ENCODE data around the gene GRIK1.

Gene GRIK1

DNA sequence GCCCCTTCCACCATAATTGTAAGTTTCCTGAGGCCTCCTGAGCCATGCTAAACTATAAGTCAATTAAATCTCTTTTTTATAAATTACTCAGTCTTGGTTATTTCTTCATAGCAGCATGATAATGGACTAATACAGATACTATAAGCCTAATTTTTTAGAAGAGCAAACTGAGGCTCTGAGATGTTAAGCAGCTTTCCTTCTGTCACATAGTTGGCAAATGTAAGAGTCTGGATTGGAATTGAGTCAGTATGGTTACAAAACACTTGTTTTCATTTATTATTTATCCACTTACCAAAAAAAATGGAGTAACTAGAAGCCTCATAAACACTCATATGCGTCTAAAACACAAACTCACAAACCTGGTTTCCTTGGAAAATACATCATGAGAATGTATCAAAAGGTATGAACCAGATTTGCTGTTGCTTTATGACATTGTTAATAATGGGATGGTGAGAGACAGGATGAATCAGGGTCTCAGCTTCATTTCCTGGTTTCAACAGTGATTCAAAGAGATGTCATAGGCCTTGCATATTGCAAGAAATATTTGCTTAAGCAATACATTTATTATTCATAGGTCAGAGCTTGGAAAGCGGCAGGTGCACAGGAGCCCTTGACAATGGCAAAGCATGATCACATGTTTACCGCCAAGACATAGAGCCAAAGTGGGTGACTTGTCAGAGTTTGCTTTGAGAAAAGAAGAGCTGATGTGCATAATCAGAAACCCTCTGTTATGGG lies 221.5 kb downstream of the GRIK1 start (continued):
- TF ChIP-seq KLF1 (tag by site-specific recombination; IDR thresholded peaks at IDR 0.05) = no peak
- no peak for TF ChIP-seq ZNF146 (tag by site-specific recombination; IDR thresholded peaks at IDR 0.05)
- no peak for TF ChIP-seq ZNF555 (tag by site-specific recombination; conservative IDR thresholded peaks at IDR 0.05)
- no peak for TF ChIP-seq ZNF768 (tag by site-specific recombination; IDR thresholded peaks at IDR 0.05)
- TF ChIP-seq ZNF747 (tag by site-specific recombination; IDR thresholded peaks at IDR 0.05) = no peak
- no peak for TF ChIP-seq ZNF785 (tag by site-specific recombination; IDR thresholded peaks at IDR 0.05)

DNA sequence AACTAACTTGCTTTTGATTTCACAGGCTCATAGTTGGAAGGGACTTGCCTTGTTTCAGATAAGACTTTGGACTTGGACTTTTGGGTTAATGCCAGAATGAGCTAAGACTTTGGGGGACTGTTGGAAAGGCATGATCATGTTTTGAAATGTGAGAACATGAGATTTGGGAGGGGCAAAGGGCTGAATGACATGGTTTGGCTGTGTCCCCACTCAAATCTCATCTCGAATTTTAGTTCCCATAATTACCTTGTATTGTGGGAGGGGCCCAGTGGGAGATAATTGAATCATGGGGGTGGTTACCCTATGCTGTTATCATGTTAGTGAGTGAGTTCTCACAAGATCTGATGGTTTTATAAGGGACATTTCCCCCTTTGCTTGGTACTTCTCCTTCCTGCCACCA lies 222.1 kb downstream of the GRIK1 start:
- ChIA-PET POLR2A (no interaction called here), CTCF (no interaction called here)
- H3K9me3 ChIP-seq (ENCODE audit: control insufficient read depth, insufficient read depth, low read depth, low read length) = no peaks in the 10 kb centered on the region
- H3K4me1 ChIP-seq (ENCODE audit: control insufficient read depth, insufficient read depth, low read length) = no peaks in the 10 kb centered on the region
- TF ChIP-seq, protein P1, sequence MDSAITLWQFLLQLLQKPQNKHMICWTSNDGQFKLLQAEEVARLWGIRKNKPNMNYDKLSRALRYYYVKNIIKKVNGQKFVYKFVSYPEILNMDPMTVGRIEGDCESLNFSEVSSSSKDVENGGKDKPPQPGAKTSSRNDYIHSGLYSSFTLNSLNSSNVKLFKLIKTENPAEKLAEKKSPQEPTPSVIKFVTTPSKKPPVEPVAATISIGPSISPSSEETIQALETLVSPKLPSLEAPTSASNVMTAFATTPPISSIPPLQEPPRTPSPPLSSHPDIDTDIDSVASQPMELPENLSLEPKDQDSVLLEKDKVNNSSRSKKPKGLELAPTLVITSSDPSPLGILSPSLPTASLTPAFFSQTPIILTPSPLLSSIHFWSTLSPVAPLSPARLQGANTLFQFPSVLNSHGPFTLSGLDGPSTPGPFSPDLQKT (IDR thresholded peaks at IDR 0.05; ENCODE audit: borderline replicate concordance, low read depth, low read length) = no peak
- TF ChIP-seq, protein P2, sequence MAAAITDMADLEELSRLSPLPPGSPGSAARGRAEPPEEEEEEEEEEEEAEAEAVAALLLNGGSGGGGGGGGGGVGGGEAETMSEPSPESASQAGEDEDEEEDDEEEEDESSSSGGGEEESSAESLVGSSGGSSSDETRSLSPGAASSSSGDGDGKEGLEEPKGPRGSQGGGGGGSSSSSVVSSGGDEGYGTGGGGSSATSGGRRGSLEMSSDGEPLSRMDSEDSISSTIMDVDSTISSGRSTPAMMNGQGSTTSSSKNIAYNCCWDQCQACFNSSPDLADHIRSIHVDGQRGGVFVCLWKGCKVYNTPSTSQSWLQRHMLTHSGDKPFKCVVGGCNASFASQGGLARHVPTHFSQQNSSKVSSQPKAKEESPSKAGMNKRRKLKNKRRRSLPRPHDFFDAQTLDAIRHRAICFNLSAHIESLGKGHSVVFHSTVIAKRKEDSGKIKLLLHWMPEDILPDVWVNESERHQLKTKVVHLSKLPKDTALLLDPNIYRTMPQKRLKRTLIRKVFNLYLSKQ (tag by site-specific recombination; IDR thresholded peaks at IDR 0.05; ENCODE audit: borderline replicate concordance) = no peak
- TF ChIP-seq KLF10 (tag by site-specific recombination; IDR thresholded peaks at IDR 0.05) = no peak
- no peak for TF ChIP-seq ZNF184 (tag by site-specific recombination; IDR thresholded peaks at IDR 0.05)
- TF ChIP-seq SCRT2 (tag by site-specific recombination; IDR thresholded peaks at IDR 0.05) = no peak
- H3K27ac ChIP-seq (ENCODE audit: extremely low read depth, low read depth, low read length) = no peak overlapping the region
- H3K36me3 ChIP-seq (ENCODE audit: control insufficient read depth in 2 of 2, insufficient read depth in 1 of 2, low read length in 2 of 2) = no peaks in the 10 kb centered on the region
- H3K4me3 ChIP-seq (ENCODE audit: low read depth, low read length) = no peak overlapping the region

DNA sequence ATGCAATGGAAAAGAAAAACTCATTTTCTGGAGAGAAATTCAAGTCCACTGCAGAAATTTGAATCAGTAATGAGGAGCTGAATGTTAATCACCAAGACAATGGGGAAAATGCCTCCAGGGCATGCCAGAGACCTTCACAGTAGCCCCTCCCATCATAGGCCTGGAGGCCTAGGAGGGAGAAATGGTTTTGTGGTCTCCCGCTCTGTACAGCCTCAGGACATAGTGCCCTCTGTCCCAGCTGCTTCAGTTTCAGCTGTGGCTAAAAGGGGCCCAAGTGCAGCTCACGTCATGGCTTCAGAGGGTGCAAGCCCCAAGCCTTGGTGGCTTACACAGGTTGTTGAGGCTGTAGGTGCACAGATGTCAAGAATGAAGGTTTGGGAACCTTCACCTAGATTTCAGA lies 223.0 kb downstream of the GRIK1 start:
- no peak for TF ChIP-seq ZNF664 (tag by site-specific recombination; IDR thresholded peaks at IDR 0.05)
- no peak for TF ChIP-seq YY2 (tag by site-specific recombination; IDR thresholded peaks at IDR 0.05)
- TF ChIP-seq ZNF585B (tag by site-specific recombination; IDR thresholded peaks at IDR 0.05) = peak; percentile 63
- TF ChIP-seq, protein P3, sequence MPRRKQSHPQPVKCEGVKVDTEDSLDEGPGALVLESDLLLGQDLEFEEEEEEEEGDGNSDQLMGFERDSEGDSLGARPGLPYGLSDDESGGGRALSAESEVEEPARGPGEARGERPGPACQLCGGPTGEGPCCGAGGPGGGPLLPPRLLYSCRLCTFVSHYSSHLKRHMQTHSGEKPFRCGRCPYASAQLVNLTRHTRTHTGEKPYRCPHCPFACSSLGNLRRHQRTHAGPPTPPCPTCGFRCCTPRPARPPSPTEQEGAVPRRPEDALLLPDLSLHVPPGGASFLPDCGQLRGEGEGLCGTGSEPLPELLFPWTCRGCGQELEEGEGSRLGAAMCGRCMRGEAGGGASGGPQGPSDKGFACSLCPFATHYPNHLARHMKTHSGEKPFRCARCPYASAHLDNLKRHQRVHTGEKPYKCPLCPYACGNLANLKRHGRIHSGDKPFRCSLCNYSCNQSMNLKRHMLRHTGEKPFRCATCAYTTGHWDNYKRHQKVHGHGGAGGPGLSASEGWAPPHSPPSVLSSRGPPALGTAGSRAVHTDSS (tag by site-specific recombination; IDR thresholded peaks at IDR 0.05) = no peak
- H3K4me1 ChIP-seq (ENCODE audit: control insufficient read depth, insufficient read depth, low read length) = no peaks in the 10 kb centered on the region
- ChIA-PET POLR2A (no interaction called here), CTCF (no interaction called here)
- no peak overlapping the region for H3K27ac ChIP-seq (ENCODE audit: extremely low read depth, low read depth, low read length)
- no peaks in the 10 kb centered on the region for H3K36me3 ChIP-seq (ENCODE audit: control insufficient read depth in 2 of 2, insufficient read depth in 1 of 2, low read length in 2 of 2)
- H3K4me3 ChIP-seq (ENCODE audit: low read depth, low read length) = no peak overlapping the region
- H3K9me3 ChIP-seq (ENCODE audit: control insufficient read depth, insufficient read depth, low read depth, low read length) = no peaks in the 10 kb centered on the region

DNA sequence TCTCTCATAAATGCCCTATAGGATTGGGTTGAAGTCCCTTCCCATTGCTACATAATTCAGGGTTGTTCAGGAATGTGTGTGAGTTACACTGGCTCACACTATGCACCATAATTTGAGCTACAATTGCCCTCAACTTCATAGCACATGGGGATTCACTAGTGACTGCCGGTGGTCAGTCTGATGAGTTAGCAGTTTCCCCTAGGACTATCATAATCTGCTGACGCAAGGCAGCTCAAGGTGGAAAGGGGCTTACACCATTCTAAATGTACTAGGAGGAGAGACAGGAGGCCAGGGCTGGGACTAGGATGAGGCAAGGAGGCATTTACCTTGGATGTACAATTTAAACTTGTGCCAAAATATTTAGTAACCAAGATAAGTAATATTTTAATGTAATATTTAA lies 224.7 kb downstream of the GRIK1 start:
- Histone ChIP-seq H3K36me3 (ENCODE audit: control insufficient read depth in 2 of 2, insufficient read depth in 1 of 2, low read length in 2 of 2) (no peaks in the 10 kb centered on the region), H3K9me3 (ENCODE audit: control insufficient read depth, insufficient read depth, low read depth, low read length) (no peaks in the 10 kb centered on the region), H3K27ac (ENCODE audit: extremely low read depth, low read depth, low read length) (no peak overlapping the region), H3K4me3 (ENCODE audit: low read depth, low read length) (no peak overlapping the region), H3K4me1 (ENCODE audit: control insufficient read depth, insufficient read depth, low read length) (no peaks in the 10 kb centered on the region)
- POLR2A ChIA-PET = no interaction called here
- CTCF ChIA-PET = interaction anchor here (0.6 kb wide), 1 partner anchor 226 kb away, joined by 3 read pairs; no protein-coding TSS in a partner anchor
- TF ChIP-seq ZNF292 (tag by site-specific recombination; IDR thresholded peaks at IDR 0.05; ENCODE audit: borderline replicate concordance, low read depth) (no peak), ZNF623 (tag by site-specific recombination; IDR thresholded peaks at IDR 0.05) (no peak), ZNF701 (tag by site-specific recombination; IDR thresholded peaks at IDR 0.05) (no peak), ZNF549 (tag by site-specific recombination; IDR thresholded peaks at IDR 0.05) (no peak), KLF9 (tag by site-specific recombination; IDR thresholded peaks at IDR 0.05; ENCODE audit: low read depth) (no peak), ZNF175 (tag by site-specific recombination; IDR thresholded peaks at IDR 0.05) (no peak), ZNF791 (tag by site-specific recombination; IDR thresholded peaks at IDR 0.05) (no peak), ZNF10 (tag by site-specific recombination; IDR thresholded peaks at IDR 0.05) (no peak), ZNF707 (tag by site-specific recombination; IDR thresholded peaks at IDR 0.05) (no peak), ZNF776 (tag by site-specific recombination; IDR thresholded peaks at IDR 0.05; ENCODE audit: borderline replicate concordance) (no peak), ZNF184 (tag by site-specific recombination; IDR thresholded peaks at IDR 0.05) (no peak), ZNF157 (tag by site-specific recombination; IDR thresholded peaks at IDR 0.05) (no peak)
- TF ChIP-seq, protein P4, sequence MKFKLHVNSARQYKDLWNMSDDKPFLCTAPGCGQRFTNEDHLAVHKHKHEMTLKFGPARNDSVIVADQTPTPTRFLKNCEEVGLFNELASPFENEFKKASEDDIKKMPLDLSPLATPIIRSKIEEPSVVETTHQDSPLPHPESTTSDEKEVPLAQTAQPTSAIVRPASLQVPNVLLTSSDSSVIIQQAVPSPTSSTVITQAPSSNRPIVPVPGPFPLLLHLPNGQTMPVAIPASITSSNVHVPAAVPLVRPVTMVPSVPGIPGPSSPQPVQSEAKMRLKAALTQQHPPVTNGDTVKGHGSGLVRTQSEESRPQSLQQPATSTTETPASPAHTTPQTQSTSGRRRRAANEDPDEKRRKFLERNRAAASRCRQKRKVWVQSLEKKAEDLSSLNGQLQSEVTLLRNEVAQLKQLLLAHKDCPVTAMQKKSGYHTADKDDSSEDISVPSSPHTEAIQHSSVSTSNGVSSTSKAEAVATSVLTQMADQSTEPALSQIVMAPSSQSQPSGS (tag by site-specific recombination; IDR thresholded peaks at IDR 0.05; ENCODE audit: low read depth) = no peak
